Tibial nerve (tissue), 4 donors: ENCODE results near the gene PAQR9. TPM values are rescaled to one million over a fixed set of nuclear protein-coding genes. Genes with fewer than 3 reads are reported as not detected.

Source experiments
- DNase-seq, 2 donors: peaks; one replicate each; pipeline ENCODE4 v3.0.0-alpha.2; 2019; ENCODE audit warnings: low spot score in 2 of 2
- H3K27ac ChIP-seq, 4 donors: fragments of 200-600 bp; sonication (generic) in 3 of 4; one replicate each; pipeline ENCODE4 v1.5.1; 2017 to 2019; ENCODE audit warnings: mild to moderate bottlenecking in 1 of 4
- H3K27me3 ChIP-seq, 2 donors: fragments of 200-600 bp; sonication (generic) in 1 of 2; one replicate each; pipeline versions ENCODE4 v1.5.1 to v1.6.0; 2017 to 2019
- H3K36me3 ChIP-seq, 3 donors: fragments of 200-600 bp; sonication (generic); one replicate each; pipeline ENCODE4 v1.5.1; 2018 to 2019
- H3K4me1 ChIP-seq, 4 donors: fragments of 200-600 bp; sonication (generic) in 3 of 4; one replicate each; pipeline ENCODE4 v1.5.1; 2017 to 2019
- H3K4me3 ChIP-seq, 4 donors: fragments of 200-600 bp; sonication (generic) in 3 of 4; one replicate each; pipeline ENCODE4 v1.5.1; 2017 to 2019; ENCODE audit warnings: mild to moderate bottlenecking in 1 of 4, moderate library complexity in 1 of 4
- H3K9me3 ChIP-seq, 4 donors: fragments of 200-600 bp; sonication (generic) in 3 of 4; one replicate each; pipeline ENCODE4 v1.5.1; 2017 to 2019
- EP300 ChIP-seq, 2 donors: sonication (generic); formaldehyde crosslinking; IDR thresholded peaks; one replicate each; pipeline ENCODE4 v1.6.1; 2017; ENCODE audit warnings: antibody characterized with exemption in 2 of 2, mild to moderate bottlenecking in 1 of 2
- POLR2A ChIP-seq, 2 donors: fragments of 450-650 bp; IDR thresholded peaks; one replicate each; pipeline ENCODE4 v1.6.1; 2017; ENCODE audit warnings: antibody characterized with exemption in 2 of 2, mild to moderate bottlenecking in 2 of 2, moderate library complexity in 2 of 2
- WGBS, 2 donors: methylation state at CpG; one replicate each; pipeline ENCODE4 v1.1.5; 2018; 5-methylcytosine and 5-hydroxymethylcytosine counted together
- total RNA-seq, 4 donors: library from RNA; depleted of rRNA; stranded (reverse); fragments of >200 nt; gene quantifications; one replicate each; pipeline ENCODE4 v1.1.0, GENCODE V29; 2016
- TF ChIP-seq, protein P1 (sequence below), 5 experiments: fragments of 200-600 bp in 3 of 5; fragments of 450-650 bp in 2 of 5; sonication (generic) in 3 of 5; IDR thresholded peaks; one replicate each; pipeline ENCODE4 v1.5.1; 2016 to 2019; ENCODE audit warnings: antibody characterized with exemption in 5 of 5, mild to moderate bottlenecking in 3 of 5, moderate library complexity in 2 of 5

PAQR9 gene
- total RNA-seq, 4 donors from 2014 or later = not detected

DNA sequence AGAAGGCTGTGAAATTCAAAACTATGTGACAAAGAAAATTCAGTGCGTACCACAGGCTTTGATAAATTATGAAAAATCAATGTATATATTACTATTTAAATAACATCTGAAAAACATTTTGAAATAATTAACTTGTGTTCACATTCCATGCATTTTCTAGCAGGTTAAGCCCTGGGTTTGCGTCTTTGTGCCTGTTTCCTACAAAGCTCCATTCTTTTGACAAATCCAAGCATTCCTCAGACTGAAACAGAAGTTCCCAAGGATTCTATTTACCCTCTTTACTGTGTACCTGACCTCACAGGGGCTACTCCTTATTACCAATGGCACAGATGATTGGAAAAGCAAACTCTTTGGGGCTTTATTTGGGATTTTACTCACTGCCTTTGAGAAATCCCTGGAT lies 1.9 kb downstream of the PAQR9 start:
- WGBS, 2 donors = 31 to 47% methylated on average over 2 of the region's 2 CpGs
- peaks cover 0 to 80% of the 10 kb centered on the region in 2 donors for H3K27me3 ChIP-seq
- TF ChIP-seq, protein P1, sequence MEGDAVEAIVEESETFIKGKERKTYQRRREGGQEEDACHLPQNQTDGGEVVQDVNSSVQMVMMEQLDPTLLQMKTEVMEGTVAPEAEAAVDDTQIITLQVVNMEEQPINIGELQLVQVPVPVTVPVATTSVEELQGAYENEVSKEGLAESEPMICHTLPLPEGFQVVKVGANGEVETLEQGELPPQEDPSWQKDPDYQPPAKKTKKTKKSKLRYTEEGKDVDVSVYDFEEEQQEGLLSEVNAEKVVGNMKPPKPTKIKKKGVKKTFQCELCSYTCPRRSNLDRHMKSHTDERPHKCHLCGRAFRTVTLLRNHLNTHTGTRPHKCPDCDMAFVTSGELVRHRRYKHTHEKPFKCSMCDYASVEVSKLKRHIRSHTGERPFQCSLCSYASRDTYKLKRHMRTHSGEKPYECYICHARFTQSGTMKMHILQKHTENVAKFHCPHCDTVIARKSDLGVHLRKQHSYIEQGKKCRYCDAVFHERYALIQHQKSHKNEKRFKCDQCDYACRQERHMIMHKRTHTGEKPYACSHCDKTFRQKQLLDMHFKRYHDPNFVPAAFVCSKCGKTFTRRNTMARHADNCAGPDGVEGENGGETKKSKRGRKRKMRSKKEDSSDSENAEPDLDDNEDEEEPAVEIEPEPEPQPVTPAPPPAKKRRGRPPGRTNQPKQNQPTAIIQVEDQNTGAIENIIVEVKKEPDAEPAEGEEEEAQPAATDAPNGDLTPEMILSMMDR (IDR thresholded peaks at IDR 0.05) = no peak
- TF ChIP-seq EP300 (IDR thresholded peaks at IDR 0.05) (no peak), POLR2A (IDR thresholded peaks at IDR 0.05) (no peak)

DNA sequence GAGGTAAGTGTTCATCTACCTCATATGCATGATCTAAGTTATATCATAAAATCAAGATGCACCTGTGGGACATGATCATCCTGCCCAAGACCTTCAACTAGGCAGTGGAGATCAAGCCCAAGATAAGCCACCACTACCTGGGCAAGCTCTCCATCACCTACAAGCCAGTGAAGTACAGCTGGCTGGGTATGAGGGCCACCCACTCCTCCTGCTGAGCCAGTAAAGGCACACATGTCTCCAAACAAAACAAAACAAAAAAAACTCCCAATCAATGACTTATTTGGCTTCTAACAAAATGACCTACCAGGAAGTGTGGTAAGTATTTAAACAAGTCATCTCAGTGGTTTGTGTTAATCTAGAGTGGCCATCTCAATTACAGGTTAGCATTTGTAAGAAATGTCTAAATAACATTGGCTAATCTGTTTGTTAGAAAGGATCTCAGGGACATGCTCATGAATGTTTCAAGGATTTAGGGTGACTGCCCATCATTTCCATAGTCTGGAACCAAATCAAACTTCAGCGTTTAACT lies 3.1 kb downstream of the PAQR9 start:
- Histone ChIP-seq H3K27ac (no peak overlapping the region), H3K9me3 (no peaks in the 10 kb centered on the region), H3K4me1 (peaks cover 0 to 9% (median 0%) of the 10 kb centered on the region in 4 donors), H3K36me3 (no peaks in the 10 kb centered on the region), H3K27me3 (peaks cover 0 to 68% of the 10 kb centered on the region in 2 donors), H3K4me3 (no peak overlapping the region)
- WGBS, 2 donors = 86 to 94% methylated on average over 1 of the region's 1 CpG
- TF ChIP-seq, protein P1 (IDR thresholded peaks at IDR 0.05) = no peak
- TF ChIP-seq POLR2A (IDR thresholded peaks at IDR 0.05) (no peak), EP300 (IDR thresholded peaks at IDR 0.05) (no peak)
- no peak for DNase-seq

More for the DNA sequence above, 1.9 kb downstream of the PAQR9 start:
- no peaks in the 10 kb centered on the region for H3K36me3 ChIP-seq
- no peak overlapping the region for H3K4me3 ChIP-seq
- peaks cover 0 to 9% (median 0%) of the 10 kb centered on the region in 4 donors for H3K4me1 ChIP-seq
- H3K27ac ChIP-seq = no peak overlapping the region
- no peaks in the 10 kb centered on the region for H3K9me3 ChIP-seq
- DNase-seq = no peak

DNA sequence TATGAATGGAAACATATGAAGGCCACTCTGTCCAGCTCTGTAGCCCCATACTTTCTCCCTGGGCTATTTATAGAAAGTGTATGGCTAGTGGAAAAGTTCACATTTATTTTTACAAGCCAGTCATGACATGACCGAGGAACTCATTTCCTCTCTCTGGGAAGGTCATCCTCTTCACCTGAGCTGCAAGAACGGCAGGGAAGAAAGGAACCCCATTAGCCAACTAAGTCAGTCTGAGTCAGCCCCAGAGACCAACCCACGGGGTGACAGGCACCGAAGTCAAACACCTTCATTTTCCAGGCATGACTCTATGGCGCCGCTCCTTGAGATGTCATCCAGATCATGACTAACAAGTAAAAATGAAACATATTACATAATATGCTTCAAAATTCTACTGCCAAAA lies 4.8 kb downstream of the PAQR9 start:
- WGBS, 2 donors = 66 to 68% methylated on average over 6 of the region's 6 CpGs
- H3K27me3 ChIP-seq = peaks cover 0 to 52% of the 10 kb centered on the region in 2 donors
- H3K36me3 ChIP-seq = no peaks in the 10 kb centered on the region
- DNase-seq = no peak
- H3K9me3 ChIP-seq = no peaks in the 10 kb centered on the region
- TF ChIP-seq, protein P1 (IDR thresholded peaks at IDR 0.05) = no peak
- TF ChIP-seq POLR2A (IDR thresholded peaks at IDR 0.05) = no peak
- no peak for TF ChIP-seq EP300 (IDR thresholded peaks at IDR 0.05)
- peaks cover 0 to 2% (median 0%) of the 10 kb centered on the region in 4 donors for H3K4me1 ChIP-seq
- no peak overlapping the region for H3K27ac ChIP-seq
- no peak overlapping the region for H3K4me3 ChIP-seq

DNA sequence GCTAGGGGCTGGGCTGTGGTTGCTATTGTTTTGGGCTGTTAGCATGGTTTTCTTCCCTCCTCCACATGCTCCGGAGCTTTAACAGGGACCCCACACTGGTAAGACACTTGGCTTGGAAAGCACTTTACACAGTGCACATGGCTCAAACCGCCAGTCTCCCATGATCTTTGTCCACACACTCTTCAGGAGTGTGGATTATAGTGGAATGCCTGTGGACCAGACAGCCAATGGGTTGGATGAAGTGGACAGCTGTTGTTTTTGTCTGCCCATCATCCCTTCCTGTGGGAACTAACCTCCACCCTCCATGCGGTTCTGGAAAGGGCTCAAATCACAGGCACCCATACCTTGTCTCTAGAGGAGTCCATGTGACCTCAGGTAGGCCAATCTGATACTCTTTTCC lies 10.0 kb downstream of the PAQR9 start:
- DNase-seq = no peak
- H3K4me3 ChIP-seq = no peak overlapping the region
- H3K27me3 ChIP-seq = peaks cover 0 to 14% of the 10 kb centered on the region in 2 donors
- TF ChIP-seq POLR2A (IDR thresholded peaks at IDR 0.05) = no peak
- no peak for TF ChIP-seq EP300 (IDR thresholded peaks at IDR 0.05)
- TF ChIP-seq, protein P1 (IDR thresholded peaks at IDR 0.05) = no peak
- H3K9me3 ChIP-seq = no peaks in the 10 kb centered on the region
- H3K36me3 ChIP-seq = no peaks in the 10 kb centered on the region
- no peaks in the 10 kb centered on the region for H3K4me1 ChIP-seq
- no peak overlapping the region for H3K27ac ChIP-seq
- 80 to 81% methylated on average over 3 of the region's 3 CpGs for WGBS, 2 donors

DNA sequence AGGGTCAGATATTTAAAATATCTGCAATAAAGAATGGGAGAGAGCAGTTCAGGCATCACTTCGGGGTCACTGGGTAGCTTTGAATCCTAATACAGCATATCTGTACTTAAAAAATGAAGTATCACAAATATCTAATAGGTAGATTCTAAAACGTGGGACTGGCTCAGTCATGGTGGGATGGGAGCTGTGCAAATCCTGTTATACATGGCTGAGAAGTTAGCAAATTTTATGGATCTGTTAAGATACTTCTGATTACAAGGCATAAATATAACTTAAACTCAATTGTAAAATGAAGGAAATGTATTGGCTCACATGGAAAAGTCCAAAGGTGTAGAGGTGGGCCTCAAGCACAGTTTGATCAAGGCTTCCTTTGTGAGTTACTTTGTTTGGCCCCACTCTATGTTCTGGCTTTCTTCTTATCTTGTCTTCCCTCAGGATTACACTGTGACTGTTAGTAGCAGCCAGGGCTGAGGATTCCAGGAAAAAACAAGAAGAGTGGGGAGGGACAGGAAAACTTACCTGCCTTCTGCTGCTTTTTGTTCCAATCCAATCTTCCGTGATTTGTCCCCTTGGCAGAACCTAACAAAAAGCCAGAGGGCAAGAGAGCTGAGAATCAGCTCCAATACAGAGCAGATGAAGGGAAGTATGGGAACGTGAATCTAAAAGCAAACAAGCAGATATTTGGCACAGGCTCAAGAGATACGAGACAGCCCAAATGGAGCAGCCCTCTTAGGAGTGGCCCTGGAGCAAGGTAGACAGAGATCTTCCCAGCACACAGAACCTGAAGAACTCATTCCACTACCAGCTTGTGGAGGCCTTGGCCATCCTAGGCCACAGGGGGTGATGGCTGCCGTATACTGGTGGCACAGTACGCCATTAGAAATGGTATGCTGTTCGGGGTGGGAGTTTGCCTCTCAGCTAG lies 10.9 kb downstream of the PAQR9 start:
- no peak for DNase-seq
- H3K27me3 ChIP-seq = peaks cover 0 to 15% of the 10 kb centered on the region in 2 donors
- no peaks in the 10 kb centered on the region for H3K36me3 ChIP-seq
- WGBS, 2 donors = 70 to 81% methylated on average over 8 of the region's 8 CpGs
- H3K4me3 ChIP-seq = no peak overlapping the region
- H3K27ac ChIP-seq = no peak overlapping the region
- TF ChIP-seq, protein P1 (IDR thresholded peaks at IDR 0.05) = no peak
- TF ChIP-seq EP300 (IDR thresholded peaks at IDR 0.05) = no peak
- no peak for TF ChIP-seq POLR2A (IDR thresholded peaks at IDR 0.05)
- H3K9me3 ChIP-seq = no peaks in the 10 kb centered on the region
- peaks cover 0 to under 1% (median 0%) of the 10 kb centered on the region in 4 donors for H3K4me1 ChIP-seq
